H9 (cell line): ENCODE results near the gene SLC12A6. TPM values are rescaled to one million over a fixed set of nuclear protein-coding genes. Genes with fewer than 3 reads are reported as not detected.

Experiments
- DNase-seq: peaks from one replicate; pipeline ENCODE4 v3.0.0-alpha.2; 2017
- H2AFZ ChIP-seq: one replicate; pipeline ENCODE4 v1.6.1; 2013; ENCODE audit warnings: mild to moderate bottlenecking, low read length, control low read depth, moderate library complexity
- H2AK5ac ChIP-seq: 2 replicates; pipeline ENCODE4 v1.6.1; 2013; ENCODE audit warnings: low read length, control low read depth, mixed read lengths; ENCODE audit not compliant: insufficient read length
- H2BK120ac ChIP-seq: one replicate; pipeline ENCODE4 v1.6.1; 2013; ENCODE audit warnings: low read depth, mild to moderate bottlenecking, low read length, control low read depth, inconsistent platforms; ENCODE audit not compliant: poor library complexity, severe bottlenecking
- H2BK12ac ChIP-seq: 2 replicates; pipeline ENCODE4 v1.6.1; 2013; ENCODE audit warnings: low read length, control low read depth, mixed read lengths, low read depth; ENCODE audit not compliant: insufficient read length
- H2BK15ac ChIP-seq: 2 replicates; pipeline ENCODE4 v1.6.1; 2013; ENCODE audit warnings: low read depth, low read length, control low read depth
- H2BK20ac ChIP-seq: one replicate; pipeline ENCODE4 v1.6.1; 2013; ENCODE audit warnings: low read depth, mild to moderate bottlenecking, low read length, control low read depth, inconsistent platforms; ENCODE audit not compliant: poor library complexity, severe bottlenecking
- H2BK5ac ChIP-seq: 2 replicates; pipeline ENCODE4 v1.6.1; 2013; ENCODE audit warnings: low read length, control low read depth, mixed read lengths; ENCODE audit not compliant: insufficient read length
- H3K14ac ChIP-seq: 2 replicates; pipeline ENCODE4 v1.6.1; 2013; ENCODE audit warnings: low read length, control low read depth; ENCODE audit not compliant: insufficient read depth
- H3K18ac ChIP-seq: 2 replicates; pipeline ENCODE4 v1.6.1; 2013; ENCODE audit warnings: low read depth, mild to moderate bottlenecking, mixed read lengths, low read length, control low read depth; ENCODE audit not compliant: insufficient read length
- H3K23ac ChIP-seq: 2 replicates; pipeline ENCODE4 v1.6.1; 2013; ENCODE audit warnings: low read length, control low read depth, mixed read lengths, low read depth; ENCODE audit not compliant: insufficient read length
- H3K23me2 ChIP-seq: 2 replicates; pipeline ENCODE4 v1.6.1; 2013; ENCODE audit warnings: low read depth, mild to moderate bottlenecking, mixed read lengths, low read length, control low read depth; ENCODE audit not compliant: insufficient read length, poor library complexity, severe bottlenecking
- H3K27ac ChIP-seq: 2 replicates; pipeline ENCODE4 v1.5.1; 2013; ENCODE audit warnings: low read length, control low read depth, mixed read lengths, low read depth; ENCODE audit not compliant: insufficient read length
- H3K27me3 ChIP-seq: 2 replicates; pipeline ENCODE4 v1.6.1; 2013; ENCODE audit warnings: low read length, control low read depth, inconsistent platforms; ENCODE audit not compliant: insufficient read depth
- H3K4ac ChIP-seq: 2 replicates; pipeline ENCODE4 v1.6.1; 2013; ENCODE audit warnings: low read depth, mild to moderate bottlenecking, control low read depth, inconsistent platforms, low read length, moderate library complexity
- H3K4me1 ChIP-seq: 2 replicates; pipeline ENCODE4 v1.6.1; 2013; ENCODE audit warnings: low read length, control low read depth, inconsistent platforms; ENCODE audit not compliant: insufficient read depth
- H3K4me2 ChIP-seq: 2 replicates; pipeline ENCODE4 v1.6.1; 2013; ENCODE audit warnings: low read length, control low read depth, mixed read lengths; ENCODE audit not compliant: insufficient read length, insufficient read depth
- H3K56ac ChIP-seq: 2 replicates; pipeline ENCODE4 v1.6.1; 2013; ENCODE audit warnings: low read depth, mild to moderate bottlenecking, mixed read lengths, low read length, control low read depth; ENCODE audit not compliant: insufficient read length
- H3K79me1 ChIP-seq: 2 replicates; pipeline ENCODE4 v1.6.1; 2013; ENCODE audit warnings: low read depth, mild to moderate bottlenecking, moderate library complexity, low read length, control low read depth, inconsistent platforms; ENCODE audit not compliant: insufficient read depth, poor library complexity, severe bottlenecking
- H3K79me2 ChIP-seq: 2 replicates; pipeline ENCODE4 v1.6.1; 2013; ENCODE audit warnings: low read length, control low read depth, inconsistent platforms; ENCODE audit not compliant: insufficient read depth
- H3K9ac ChIP-seq: 2 replicates; pipeline ENCODE4 v1.6.1; 2013; ENCODE audit warnings: low read length, control low read depth, mixed read lengths; ENCODE audit not compliant: insufficient read length; ENCODE audit errors: extremely low read depth
- H3K9me3 ChIP-seq: one replicate; pipeline ENCODE4 v1.6.1; 2013; ENCODE audit warnings: low read depth, low read length, inconsistent platforms; ENCODE audit not compliant: control insufficient read depth
- H3T11ph ChIP-seq: one replicate; pipeline ENCODE4 v1.6.1; 2013; ENCODE audit warnings: mild to moderate bottlenecking, low read length, control low read depth, inconsistent platforms
- H4K20me1 ChIP-seq: one replicate; pipeline ENCODE4 v1.6.1; 2013; ENCODE audit not compliant: control insufficient read depth, insufficient read length, insufficient read depth
- H4K5ac ChIP-seq: 2 replicates; pipeline ENCODE4 v1.6.1; 2013; ENCODE audit warnings: low read depth, mild to moderate bottlenecking, mixed read lengths, low read length, control low read depth; ENCODE audit not compliant: insufficient read length
- H4K8ac ChIP-seq: replicated peaks from 2 replicates; pipeline ENCODE4 v1.6.1; 2013; ENCODE audit warnings: low read length, control low read depth, mixed read lengths, low read depth; ENCODE audit not compliant: insufficient read length
- H4K91ac ChIP-seq: 2 replicates; pipeline ENCODE4 v1.6.1; 2013; ENCODE audit warnings: low read depth, mild to moderate bottlenecking, moderate library complexity, mixed read lengths, low read length, control low read depth; ENCODE audit not compliant: insufficient read length
- H3K27ac Mint-ChIP-seq, 3 experiments: 2 replicates in 2 of 3; 3 replicates in 1 of 3; pipeline ENCODE4 v1.8.0; 2020 to 2021; ENCODE audit warnings: mixed read lengths in 3 of 3, mild to moderate bottlenecking in 1 of 3, moderate library complexity in 1 of 3
- H3K27me3 Mint-ChIP-seq: 2 replicates; pipeline ENCODE4 v1.8.0; 2021; ENCODE audit warnings: low read depth, mild to moderate bottlenecking, moderate library complexity, mixed read lengths
- H3K36me3 Mint-ChIP-seq, 3 experiments: 2 replicates in 2 of 3; 3 replicates in 1 of 3; pipeline ENCODE4 v1.8.0; 2020 to 2021; ENCODE audit warnings: low read depth in 3 of 3, mixed read lengths in 3 of 3; ENCODE audit not compliant: insufficient read depth in 1 of 3
- H3K4me1 Mint-ChIP-seq, 2 experiments: 2 replicates each; pipeline ENCODE4 v1.8.0; 2020; ENCODE audit warnings: mixed read lengths in 2 of 2
- H3K4me3 Mint-ChIP-seq, 2 experiments: 2 replicates in 1 of 2; 3 replicates in 1 of 2; pipeline ENCODE4 v1.8.0; 2020 to 2021; ENCODE audit warnings: mild to moderate bottlenecking in 2 of 2, mixed read lengths in 2 of 2, moderate library complexity in 1 of 2
- H3K9me3 Mint-ChIP-seq, 2 experiments: 2 replicates in 1 of 2; 3 replicates in 1 of 2; pipeline ENCODE4 v1.8.0; 2020; ENCODE audit warnings: mild to moderate bottlenecking in 2 of 2, mixed read lengths in 2 of 2, moderate library complexity in 1 of 2
- CTCF ChIP-seq: fragments of 200-600 bp; sonication (generic); conservative IDR thresholded peaks from 3 replicates; pipeline ENCODE4 v1.8.0; 2021; ENCODE audit warnings: antibody characterized with exemption, mild to moderate bottlenecking
- WGBS: extraction: QIAGEN DNeasy Blood & Tissue Kit; methylation state at CpG from one replicate; pipeline ENCODE4 v1.1.7; 2013; ENCODE audit warnings: missing lambda C conversion rate, low lambda C conversion rate, mixed read lengths; ENCODE audit not compliant: insufficient read length; ENCODE audit errors: extremely low coverage; 5-methylcytosine and 5-hydroxymethylcytosine counted together
- total RNA-seq: library from RNA; stranded (reverse); gene quantifications from 2 replicates; pipeline ENCODE4 v1.2.1, GENCODE V29; 2021

The SLC12A6 gene
- total RNA-seq, 1 experiment from 2014 or later = 11.1 TPM

GRCh38 chr15:34262362-34262761, 75.2 kb downstream of the SLC12A6 start:
- 0 out of 3 replicates have a peak, but pooled peaks have one; percentile 12 for TF ChIP-seq CTCF
- DNase-seq = peak; percentile 25
- H2BK15ac ChIP-seq = no peak overlapping the region
- H3K14ac ChIP-seq = no peak overlapping the region
- Mint-ChIP-seq H3K4me3 (no peak overlapping the region), H3K27ac (peak overlapping the region in 1 of 3 experiments; percentile 55; a peak in 2 of 7 replicates), H3K27me3 (no peaks in the 10 kb centered on the region), H3K4me1 (no peaks in the 10 kb centered on the region), H3K36me3 (no peaks in the 10 kb centered on the region), H3K9me3 (no peaks in the 10 kb centered on the region; a peak in 1 of 5 replicates)
- H3T11ph ChIP-seq = no peak overlapping the region
- H2AK5ac ChIP-seq = no peak overlapping the region
- H4K91ac ChIP-seq = no peak overlapping the region
- no peak overlapping the region for H3K4me2 ChIP-seq
- H3K27me3 ChIP-seq = no peaks in the 10 kb centered on the region
- no peaks in the 10 kb centered on the region for H3K79me1 ChIP-seq
- no peak overlapping the region for H3K27ac ChIP-seq
- no peak overlapping the region for H3K56ac ChIP-seq
- no peak overlapping the region for H4K8ac ChIP-seq
- H3K9ac ChIP-seq = no peak overlapping the region
- H2BK12ac ChIP-seq = no peak overlapping the region
- H3K9me3 ChIP-seq = no peaks in the 10 kb centered on the region
- no peak overlapping the region for H3K23ac ChIP-seq
- H4K5ac ChIP-seq = no peak overlapping the region
- H3K4ac ChIP-seq = no peak overlapping the region
- H2AFZ ChIP-seq = no peak overlapping the region
- H3K18ac ChIP-seq = no peak overlapping the region
- H3K4me1 ChIP-seq = no peaks in the 10 kb centered on the region
- H2BK5ac ChIP-seq = no peak overlapping the region
- no CpG with 5 or more reads among the region's 13 CpGs for WGBS
- no peak overlapping the region for H2BK20ac ChIP-seq
- no peaks in the 10 kb centered on the region for H4K20me1 ChIP-seq
- no peak overlapping the region for H2BK120ac ChIP-seq
- no peaks in the 10 kb centered on the region for H3K23me2 ChIP-seq
- H3K79me2 ChIP-seq = no peaks in the 10 kb centered on the region
